ENCODE data around the gene PNPO. TPM values are rescaled to one million over a fixed set of nuclear protein-coding genes. Genes with fewer than 3 reads are reported as not detected.
A peak's percentile ranks its signal among the peaks of the same experiment; 100 is the strongest.

The PNPO gene
- total RNA-seq, 1 experiment from 2014 or later: 88.0 TPM

DNA sequence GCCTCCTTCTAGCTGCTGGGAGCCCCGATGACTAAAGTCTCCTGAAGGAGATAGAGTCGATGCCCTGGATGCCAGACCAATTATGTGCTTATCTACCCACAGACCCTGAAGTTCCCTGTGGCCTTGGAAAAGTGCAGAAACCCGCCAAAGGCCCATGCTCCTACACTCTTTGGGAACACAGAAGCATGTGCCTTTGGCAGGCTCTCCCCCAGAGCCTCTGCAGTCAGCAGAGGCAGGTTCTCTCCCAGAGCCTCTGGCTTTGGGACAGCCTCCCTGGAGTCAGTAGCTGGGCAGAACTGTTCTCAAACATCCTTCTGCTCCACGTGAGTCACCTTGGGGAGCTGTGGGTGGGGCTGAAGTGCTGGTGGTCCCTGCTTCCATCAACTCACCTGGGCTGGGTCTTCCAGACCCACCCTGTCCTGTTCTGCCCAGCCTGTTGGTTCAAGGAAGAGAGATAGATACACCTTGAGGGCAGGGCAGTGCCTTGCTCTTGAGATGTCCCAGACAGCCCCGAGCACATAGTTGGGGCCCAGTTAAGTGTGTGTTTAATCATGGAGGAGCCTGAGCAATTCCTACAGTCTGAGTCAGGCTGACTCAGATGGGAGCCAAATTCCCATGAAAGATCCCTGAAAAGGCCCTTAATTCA, 26.4 kb downstream of the PNPO start:
- no peak for DNase-seq
- peaks cover 31% of the 10 kb centered on the region for H3K36me3 Mint-ChIP-seq (ENCODE audit: insufficient read depth, unreplicated experiment)
- H3K4me3 Mint-ChIP-seq (ENCODE audit: low read depth, unreplicated experiment): no peak overlapping the region
- intact Hi-C loops (cut with micrococcal nuclease; ENCODE audit: unreplicated experiment): no loop called here
- peaks cover 36% of the 10 kb centered on the region for H3K4me1 Mint-ChIP-seq (ENCODE audit: low read depth, unreplicated experiment)
- no TSS peak for BruUV-seq (replicated peaks)
- CTCF ChIA-PET: interaction anchor here (0.6 to 6.7 kb wide), 4 partner anchors 10 to 906 kb away, joined by 3 to 140 read pairs (median 10); partner anchors contain the start of genes PNPO and PRR15L
- TF ChIP-seq, protein P1, sequence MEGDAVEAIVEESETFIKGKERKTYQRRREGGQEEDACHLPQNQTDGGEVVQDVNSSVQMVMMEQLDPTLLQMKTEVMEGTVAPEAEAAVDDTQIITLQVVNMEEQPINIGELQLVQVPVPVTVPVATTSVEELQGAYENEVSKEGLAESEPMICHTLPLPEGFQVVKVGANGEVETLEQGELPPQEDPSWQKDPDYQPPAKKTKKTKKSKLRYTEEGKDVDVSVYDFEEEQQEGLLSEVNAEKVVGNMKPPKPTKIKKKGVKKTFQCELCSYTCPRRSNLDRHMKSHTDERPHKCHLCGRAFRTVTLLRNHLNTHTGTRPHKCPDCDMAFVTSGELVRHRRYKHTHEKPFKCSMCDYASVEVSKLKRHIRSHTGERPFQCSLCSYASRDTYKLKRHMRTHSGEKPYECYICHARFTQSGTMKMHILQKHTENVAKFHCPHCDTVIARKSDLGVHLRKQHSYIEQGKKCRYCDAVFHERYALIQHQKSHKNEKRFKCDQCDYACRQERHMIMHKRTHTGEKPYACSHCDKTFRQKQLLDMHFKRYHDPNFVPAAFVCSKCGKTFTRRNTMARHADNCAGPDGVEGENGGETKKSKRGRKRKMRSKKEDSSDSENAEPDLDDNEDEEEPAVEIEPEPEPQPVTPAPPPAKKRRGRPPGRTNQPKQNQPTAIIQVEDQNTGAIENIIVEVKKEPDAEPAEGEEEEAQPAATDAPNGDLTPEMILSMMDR (IDR thresholded peaks at IDR 0.05; ENCODE audit: unreplicated experiment): no peak
- no peaks in the 10 kb centered on the region for H3K27me3 Mint-ChIP-seq (ENCODE audit: unreplicated experiment)
- H3K9me3 Mint-ChIP-seq (ENCODE audit: low read depth, unreplicated experiment): no peaks in the 10 kb centered on the region
- H3K27ac Mint-ChIP-seq (ENCODE audit: unreplicated experiment): no peak overlapping the region

DNA sequence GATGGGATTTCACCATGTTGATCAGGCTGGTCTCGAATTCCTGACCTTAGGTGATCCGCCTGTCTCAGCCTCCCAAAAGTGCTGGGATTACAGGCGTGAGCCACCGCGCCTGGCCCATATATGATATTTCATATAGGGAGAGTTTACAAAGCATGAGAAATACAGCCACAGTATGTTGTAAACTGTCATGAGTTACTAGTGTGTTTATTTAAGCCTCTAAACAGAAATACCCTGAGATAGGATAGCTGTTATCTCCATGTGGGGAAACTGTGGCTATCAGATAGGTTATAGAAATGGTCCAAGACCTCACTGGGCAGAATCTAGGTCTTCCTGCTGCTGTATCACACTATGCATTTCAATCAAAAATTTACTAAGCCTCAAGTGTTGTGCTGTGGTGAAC, 27.5 kb downstream of the PNPO start:
- Mint-ChIP-seq H3K27me3 (ENCODE audit: unreplicated experiment) (no peaks in the 10 kb centered on the region), H3K4me1 (ENCODE audit: low read depth, unreplicated experiment) (peaks cover 36% of the 10 kb centered on the region), H3K36me3 (ENCODE audit: insufficient read depth, unreplicated experiment) (peaks cover 31% of the 10 kb centered on the region), H3K27ac (ENCODE audit: unreplicated experiment) (no peak overlapping the region), H3K4me3 (ENCODE audit: low read depth, unreplicated experiment) (no peak overlapping the region), H3K9me3 (ENCODE audit: low read depth, unreplicated experiment) (no peaks in the 10 kb centered on the region)
- CTCF ChIA-PET: interaction anchor here (0.6 to 6.7 kb wide), 7 partner anchors 9 to 857 kb away, joined by 3 to 140 read pairs (median 17); partner anchors contain the start of genes PNPO and PRR15L
- intact Hi-C loops (cut with micrococcal nuclease; ENCODE audit: unreplicated experiment): no loop called here
- TF ChIP-seq, protein P1 (IDR thresholded peaks at IDR 0.05; ENCODE audit: unreplicated experiment): no peak
- BruUV-seq (replicated peaks): no TSS peak
- DNase-seq: no peak

DNA sequence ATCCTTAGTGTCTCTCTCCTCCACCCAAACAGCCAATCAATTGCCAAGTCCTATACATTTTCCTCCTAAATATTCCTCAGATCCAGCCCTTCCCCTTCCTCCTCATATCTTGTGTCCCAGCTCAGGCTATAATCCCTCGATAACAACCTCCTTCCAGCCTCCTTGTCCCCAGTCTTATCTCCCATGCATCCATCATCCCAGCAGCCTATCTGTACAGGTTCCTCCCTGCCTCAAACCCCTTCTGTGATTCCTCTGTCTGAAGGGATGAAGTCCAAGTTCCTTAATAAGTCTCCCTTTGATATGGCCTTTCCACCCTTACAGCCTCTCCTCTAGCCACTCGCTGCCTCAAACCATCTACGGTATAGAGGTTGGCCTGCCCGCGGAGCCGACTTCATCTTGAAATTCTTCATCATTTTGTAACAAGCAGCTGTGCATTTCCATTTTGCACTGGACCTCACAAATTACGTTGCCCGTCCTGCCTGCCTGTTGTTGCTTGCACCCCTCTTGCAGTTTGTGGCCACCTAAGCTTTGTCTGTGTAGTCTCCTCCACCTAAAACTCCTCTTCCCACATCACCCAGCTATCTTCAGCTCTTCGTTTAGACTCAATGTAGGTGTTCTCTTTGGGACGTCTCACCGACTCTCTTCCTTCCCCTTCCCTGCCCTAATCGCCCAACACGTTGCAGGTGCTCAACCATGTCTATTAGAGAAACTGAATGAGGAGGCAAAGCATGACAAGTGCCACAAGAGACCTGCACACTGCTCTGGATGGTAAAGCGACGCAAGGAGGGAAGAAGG, 28.8 kb downstream of the PNPO start:
- TF ChIP-seq, protein P1 (IDR thresholded peaks at IDR 0.05; ENCODE audit: unreplicated experiment): no peak
- H3K9me3 Mint-ChIP-seq (ENCODE audit: low read depth, unreplicated experiment): no peaks in the 10 kb centered on the region
- H3K27ac Mint-ChIP-seq (ENCODE audit: unreplicated experiment): peak overlapping the region; percentile 19
- CTCF ChIA-PET: interaction anchor here (0.8 to 6.7 kb wide), 24 partner anchors 10 to 161 kb away, joined by 3 to 140 read pairs (median 6); partner anchors contain the start of genes NFE2L1, OSBPL7, PNPO and PRR15L
- peak overlapping the region; percentile 94 for H3K4me3 Mint-ChIP-seq (ENCODE audit: low read depth, unreplicated experiment)
- H3K36me3 Mint-ChIP-seq (ENCODE audit: insufficient read depth, unreplicated experiment): peaks cover 38% of the 10 kb centered on the region
- BruUV-seq (replicated peaks): no TSS peak
- no peak for DNase-seq
- H3K4me1 Mint-ChIP-seq (ENCODE audit: low read depth, unreplicated experiment): peaks cover 36% of the 10 kb centered on the region
- intact Hi-C loops (cut with micrococcal nuclease; ENCODE audit: unreplicated experiment): loop anchor here (1.0 kb wide), 1 partner anchor 21 kb away; no protein-coding TSS in a partner anchor
- no peaks in the 10 kb centered on the region for H3K27me3 Mint-ChIP-seq (ENCODE audit: unreplicated experiment)

DNA sequence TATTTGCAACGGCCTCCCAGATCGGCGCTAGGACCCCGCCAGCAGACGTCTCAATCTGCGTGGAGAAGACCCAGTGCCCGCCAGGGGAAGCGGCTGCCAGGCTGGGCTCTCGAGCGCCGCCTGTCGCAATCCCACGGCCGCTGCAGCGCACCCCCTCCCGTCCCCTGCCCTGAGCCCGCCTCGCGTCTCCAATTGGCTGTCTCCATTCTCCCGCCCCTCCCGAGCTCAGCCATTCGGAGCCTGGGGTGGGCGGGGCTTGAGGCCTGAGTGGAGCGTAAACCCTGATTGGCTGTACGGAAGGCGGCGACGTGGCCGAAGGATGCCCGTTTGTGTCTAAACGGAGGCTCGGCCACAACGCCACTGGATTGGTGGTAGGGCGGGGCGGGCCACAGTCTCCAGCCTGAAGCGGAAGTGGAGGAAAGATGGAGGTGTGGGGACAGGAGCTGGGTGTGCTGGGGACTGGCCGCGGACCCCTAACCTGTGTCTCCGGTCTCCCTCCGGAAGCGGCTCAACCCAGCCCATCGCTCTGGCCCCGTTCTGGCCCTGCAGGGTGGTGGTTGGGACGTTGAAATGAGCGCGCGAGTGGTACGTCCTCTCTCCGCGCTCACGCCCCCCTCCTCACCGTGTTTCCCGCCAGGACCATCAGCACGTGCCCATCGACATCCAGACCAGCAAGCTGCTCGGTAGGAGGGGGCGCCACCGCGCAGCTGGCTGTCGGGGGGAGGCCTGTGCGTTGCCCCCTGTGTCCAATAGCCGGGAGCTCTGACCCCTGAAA, 29.5 kb downstream of the PNPO start, which contains the start of gene CDK5RAP3:
Gene CDK5RAP3, plus strand, starts transcription at position 389 of the 775 bp plus-strand sequence. Its CDS starts 34 bp downstream, at position 423.
- Mint-ChIP-seq H3K9me3 (ENCODE audit: low read depth, unreplicated experiment) (no peaks in the 10 kb centered on the region), H3K36me3 (ENCODE audit: insufficient read depth, unreplicated experiment) (peaks cover 45% of the 10 kb centered on the region), H3K27ac (ENCODE audit: unreplicated experiment) (peak within 1 kb of the TSS; percentile 19), H3K4me1 (ENCODE audit: low read depth, unreplicated experiment) (peaks cover 32% of the 10 kb centered on the region), H3K27me3 (ENCODE audit: unreplicated experiment) (no peaks in the 10 kb centered on the region), H3K4me3 (ENCODE audit: low read depth, unreplicated experiment) (peak within 1 kb of the TSS; percentile 94)
- CTCF ChIA-PET: interaction anchor here (0.6 to 6.7 kb wide), 28 partner anchors 9 to 1833 kb away, joined by 3 to 140 read pairs (median 4); partner anchors contain the start of genes NFE2L1, OSBPL7, PNPO and PRR15L
- peak; percentile 100 for DNase-seq
- TSS peak; percentile 73 for BruUV-seq (replicated peaks)
- TF ChIP-seq, protein P1 (IDR thresholded peaks at IDR 0.05; ENCODE audit: unreplicated experiment): peak; percentile 100
- intact Hi-C loops (cut with micrococcal nuclease; ENCODE audit: unreplicated experiment): loop anchor here (1.0 kb wide), 1 partner anchor 22 kb away; no protein-coding TSS in a partner anchor
